HepG2 (cell line): ENCODE measurements around the gene DGKD. TPM values are rescaled to one million over a fixed set of nuclear protein-coding genes. Genes with fewer than 3 reads are reported as not detected.

Source experiments
- ATAC-seq: fragments of 200-7000 bp; cut with Tn5 transposase; 3 replicates; pipeline ENCODE4 v1.9.1; 2020; ENCODE audit warnings: mild to moderate bottlenecking, moderate library complexity
- BruUV-seq: library from RNA; stranded (reverse); fragments of 400-500 nt; replicated peaks from 2 replicates; lab custom pipeline; 2021; lab: Mats Ljungman, UMichigan
- CTCF ChIA-PET: fragments of 300-600 bp; formaldehyde crosslinking; extraction: SDS; loops from one replicate; lab custom pipeline; 2021; ENCODE audit warnings: low total read pairs, inconsistent platforms, low intra/inter-chr PET ratio; lab: Yijun Ruan, JAX
- POLR2A ChIA-PET: fragments of 350-600 bp; sonication (Branson Sonifier 250); formaldehyde crosslinking; loops from one replicate; lab custom pipeline; 2020; ENCODE audit warnings: antibody characterized with exemption, inconsistent platforms; lab: Yijun Ruan, JAX
- DNase-seq: peaks from one replicate; pipeline ENCODE4 v3.0.0-alpha.2; 2015; ENCODE audit warnings: low spot score
- FAIRE-seq: peaks from 3 replicates; lab custom pipeline; 2011; peaks lifted over from hg19 to GRCh38; lab: Jason Lieb, UNC
- H2AFZ ChIP-seq: one replicate; pipeline ENCODE4 v1.6.1; 2011; ENCODE audit warnings: low read length, inconsistent platforms
- H3K27ac ChIP-seq: fragments of 300-600 bp; 3 replicates; pipeline ENCODE4 v1.8.0; 2011; ENCODE audit warnings: mixed run types, mild to moderate bottlenecking, mixed read lengths, low read length, inconsistent platforms; ENCODE audit not compliant: insufficient read depth; ENCODE audit errors: extremely low read length
- H3K27me3 ChIP-seq, 2 experiments: fragments of 200-600 bp in 1 of 2; 2 replicates in 1 of 2; 3 replicates in 1 of 2; pipeline versions ENCODE4 v1.6.0 to v1.8.0; 2011; ENCODE audit warnings: low read length in 2 of 2, mild to moderate bottlenecking in 2 of 2, moderate library complexity in 2 of 2, inconsistent platforms in 1 of 2; ENCODE audit not compliant: insufficient read depth in 2 of 2, control insufficient read depth in 1 of 2
- H3K36me3 ChIP-seq, 2 experiments: fragments of 200-600 bp in 1 of 2; replicated peaks in 1 of 2; 2 replicates in 1 of 2; 3 replicates in 1 of 2; pipeline versions ENCODE4 v1.5.1 to v1.8.0; 2011; ENCODE audit warnings: low read length in 2 of 2, inconsistent platforms in 1 of 2; ENCODE audit not compliant: insufficient read depth in 2 of 2, control insufficient read depth in 1 of 2
- H3K4me1 ChIP-seq: 2 replicates; pipeline ENCODE4 v1.5.1; 2012; ENCODE audit warnings: low read length, inconsistent platforms; ENCODE audit not compliant: insufficient read depth
- H3K4me2 ChIP-seq: 2 replicates; pipeline ENCODE4 v1.6.0; 2011; ENCODE audit warnings: low read depth, low read length, inconsistent platforms
- H3K4me3 ChIP-seq, 3 experiments: fragments of 200-600 bp in 1 of 3; sonication (generic), shearing (Covaris generic) in 1 of 3; replicated peaks in 1 of 3; 2 replicates each; pipeline ENCODE4 v1.5.1; 2011 to 2016; ENCODE audit warnings: low read length in 3 of 3, inconsistent platforms in 2 of 3, low read depth in 2 of 3, mild to moderate bottlenecking in 2 of 3, control low read depth in 1 of 3, mixed read lengths in 1 of 3; ENCODE audit not compliant: insufficient read depth in 1 of 3
- H3K79me2 ChIP-seq: one replicate; pipeline ENCODE4 v1.6.1; 2011; ENCODE audit warnings: low read length, inconsistent platforms; ENCODE audit not compliant: insufficient read depth
- H3K9ac ChIP-seq: 2 replicates; pipeline ENCODE4 v1.6.0; 2011; ENCODE audit warnings: mild to moderate bottlenecking, low read depth, low read length, inconsistent platforms; ENCODE audit not compliant: insufficient read depth
- H3K9me3 ChIP-seq: 2 replicates; pipeline ENCODE4 v1.5.1; 2012; ENCODE audit warnings: mild to moderate bottlenecking, low read length
- H4K20me1 ChIP-seq: 2 replicates; pipeline ENCODE4 v1.6.0; 2011; ENCODE audit warnings: inconsistent platforms, mild to moderate bottlenecking, low read length, moderate library complexity; ENCODE audit not compliant: insufficient read depth
- AKAP8 ChIP-seq: sonication (generic); formaldehyde crosslinking; IDR thresholded peaks from 2 replicates; pipeline ENCODE4 v1.5.1; 2020; ENCODE audit warnings: mild to moderate bottlenecking, missing genetic modification reagents
- ARNTL ChIP-seq: sonication (generic); formaldehyde crosslinking; IDR thresholded peaks from 2 replicates; pipeline ENCODE4 v1.4.0; 2020; ENCODE audit warnings: mild to moderate bottlenecking, missing genetic modification reagents
- E2F2 ChIP-seq: sonication (generic); formaldehyde crosslinking; IDR thresholded peaks from 2 replicates; pipeline ENCODE4 v1.4.0; 2020; ENCODE audit warnings: missing genetic modification reagents, borderline replicate concordance
- FOXC1 ChIP-seq: sonication (generic); formaldehyde crosslinking; IDR thresholded peaks from 2 replicates; pipeline ENCODE4 v1.8.0; 2022; ENCODE audit warnings: mild to moderate bottlenecking, missing genetic modification reagents, borderline replicate concordance
- MED13 ChIP-seq: sonication (generic); formaldehyde crosslinking; IDR thresholded peaks from 2 replicates; pipeline ENCODE4 v1.5.0; 2020; ENCODE audit warnings: missing genetic modification reagents
- MXI1 ChIP-seq: IDR thresholded peaks from 3 replicates; pipeline ENCODE4 v1.6.1; 2012; ENCODE audit warnings: low read depth, low read length, inconsistent platforms, borderline replicate concordance
- SNRNP70 ChIP-seq: fragments of 200-400 bp; formaldehyde crosslinking; IDR thresholded peaks from 2 replicates; pipeline ENCODE4 v1.6.1; 2017; ENCODE audit warnings: mild to moderate bottlenecking, low read depth, low read length, moderate library complexity
- YEATS4 ChIP-seq: sonication (generic); formaldehyde crosslinking; IDR thresholded peaks from 2 replicates; pipeline ENCODE4 v1.4.0; 2020; ENCODE audit warnings: missing genetic modification reagents, borderline replicate concordance
- ZBTB38 ChIP-seq: sonication (generic); formaldehyde crosslinking; IDR thresholded peaks from 2 replicates; pipeline ENCODE4 v1.5.1; 2020; ENCODE audit warnings: mild to moderate bottlenecking, missing genetic modification reagents
- ZHX1 ChIP-seq: sonication (generic); formaldehyde crosslinking; IDR thresholded peaks from 2 replicates; pipeline ENCODE4 v1.8.1; 2022; ENCODE audit warnings: low read depth, mild to moderate bottlenecking, missing genetic modification reagents
- ZNF441 ChIP-seq: sonication (generic); formaldehyde crosslinking; IDR thresholded peaks from 2 replicates; pipeline ENCODE4 v1.7.0; 2021; ENCODE audit warnings: missing genetic modification reagents, borderline replicate concordance
- ZNF501 ChIP-seq: sonication (generic); formaldehyde crosslinking; IDR thresholded peaks from 2 replicates; pipeline ENCODE4 v1.5.1; 2020; ENCODE audit warnings: mild to moderate bottlenecking, moderate library complexity, missing genetic modification reagents
- ZNF616 ChIP-seq: sonication (generic); formaldehyde crosslinking; IDR thresholded peaks from 2 replicates; pipeline ENCODE4 v1.5.0; 2020; ENCODE audit warnings: low read depth, mild to moderate bottlenecking, missing genetic modification reagents
- ZNF687 ChIP-seq: sonication (generic); formaldehyde crosslinking; IDR thresholded peaks from 2 replicates; pipeline ENCODE4 v1.5.1; 2020; ENCODE audit warnings: mild to moderate bottlenecking, missing genetic modification reagents, moderate library complexity
- ZNF883 ChIP-seq: sonication (generic); formaldehyde crosslinking; IDR thresholded peaks from 2 replicates; pipeline ENCODE4 v1.5.1; 2020; ENCODE audit warnings: mild to moderate bottlenecking, missing genetic modification reagents; ENCODE audit errors: not compliant biosample characterization
- WGBS: methylation state at CpG from one replicate; pipeline ENCODE4 v1.1.6; 2017; ENCODE audit warnings: low lambda C conversion rate; 5-methylcytosine and 5-hydroxymethylcytosine counted together
- in situ Hi-C: cut with HindIII; loops from 2 replicates; pipeline ENCODE4 v1.10.0; 2017; ENCODE audit warnings: low pct_unique_long_range_greater_than_20kb; ENCODE audit not compliant: extremely low pct_ligation_motif_present
- intact Hi-C: fragments of 100-400 bp; cut with micrococcal nuclease; formaldehyde crosslinking; loops from one replicate; pipeline ENCODE4 v1.10.0; 2022; ENCODE audit not compliant: unreplicated experiment
- polyA plus RNA-seq, 8 experiments: library from polyadenylated mRNA; depleted of rRNA in 3 of 8; stranded (reverse) in 7 of 8; unstranded in 1 of 8; fragments of >200 nt; fragmentation: Illumina TruSeq in 4 of 8; extraction: Trizol in 4 of 8; gene quantifications; 2 replicates each; pipeline versions ENCODE4 v1.2.1 to v1.2.3, GENCODE V29; 2011 to 2016; ENCODE audit warnings: low read depth in 4 of 8, missing spikeins in 1 of 8, mixed read lengths in 1 of 8; ENCODE audit not compliant: insufficient read depth in 1 of 8
- total RNA-seq, 5 experiments: library from RNA; depleted of rRNA; stranded (reverse); fragments of >200 nt; fragmentation: Illumina TruSeq; extraction: Trizol; gene quantifications; 2 replicates each; pipeline ENCODE4 v1.2.3, GENCODE V29; 2016; ENCODE audit warnings: low read depth in 1 of 5

DGKD gene
- total and polyA plus RNA-seq, 2 of the 13 experiments (the other 11 are each of a cell fraction or from before 2014, with no cell fraction given) = 24.5 to 33.2 TPM

GRCh38 chr2:233346376-233346775 is 7.9 kb upstream of the DGKD start (continued):
- TF ChIP-seq ZNF687 (CRISPR knock-in tag) (no peak), ZBTB38 (CRISPR knock-in tag) (peak; percentile 56; the same call in 1 of the 2 replicates), ZNF616 (CRISPR knock-in tag) (no peak), MED13 (CRISPR knock-in tag) (no peak), SNRNP70 (no peak), MXI1 (no peak)

- 67% methylated on average over 9 of the region's 9 CpGs for WGBS
- Histone ChIP-seq H3K79me2 (no peaks in the 10 kb centered on the region), H3K9ac (0 out of 2 replicates have a peak overlapping the region, but pooled peaks have one; percentile 6), H3K9me3 (no peaks in the 10 kb centered on the region), H3K4me2 (peak overlapping the region; percentile 56), H2AFZ (no peak overlapping the region), H3K4me3 (peak overlapping the region in 1 of 3 experiments; percentile 39; a peak in 2 of 6 replicates), H3K4me1 (peaks cover 85% of the 10 kb centered on the region), H3K27me3 (no peaks in the 10 kb centered on the region), H3K36me3 (no peaks in the 10 kb centered on the region), H3K27ac (peak overlapping the region; percentile 33), H4K20me1 (no peaks in the 10 kb centered on the region)
- no TSS peak for BruUV-seq
- intact Hi-C loops = no loop called here
- DNase-seq = no peak
- no peak for ATAC-seq
- in situ Hi-C loops = no loop called here
- ChIA-PET CTCF (no interaction called here), POLR2A (interaction anchor here (0.9 to 1.0 kb wide), 2 partner anchors 42 to 81 kb away, joined by 3 to 4 read pairs; no protein-coding TSS in a partner anchor)
- no peak for FAIRE-seq
- peak; percentile 7; the same call in 1 of the 2 replicates for TF ChIP-seq ZNF501
- TF ChIP-seq FOXC1 (CRISPR knock-in tag) = 0 out of 2 replicates have a peak, but pooled peaks have one; percentile 51
- no peak for TF ChIP-seq ZNF441
- no peak for TF ChIP-seq ARNTL (CRISPR knock-in tag)
- peak; percentile 21; the same call in 1 of the 2 replicates for TF ChIP-seq YEATS4 (CRISPR knock-in tag)
- TF ChIP-seq AKAP8 = no peak
- TF ChIP-seq ZHX1 (CRISPR knock-in tag) = 0 out of 2 replicates have a peak, but pooled peaks have one; percentile 22
- peak; percentile 39 for TF ChIP-seq ZNF883 (CRISPR knock-in tag)
- TF ChIP-seq E2F2 (CRISPR knock-in tag) = no peak
Measured at GRCh38 chr2:233346930-233347329, 7.4 kb upstream of the DGKD start.
